Smooth muscle cell (in vitro differentiated cells): Measurements from ENCODE around the gene HSPA2. TPM values are rescaled to one million over a fixed set of nuclear protein-coding genes. Genes with fewer than 3 reads are reported as not detected.

ENCODE experiments used
- DNase-seq: peaks from one replicate; lab custom pipeline; 2025; ENCODE audit not compliant: unreplicated experiment; lab: John Stamatoyannopoulos, UW
- H2AFZ ChIP-seq: fragments of 200-600 bp; sonication (generic); 2 replicates; pipeline ENCODE4 v1.6.0; 2016; ENCODE audit warnings: antibody characterized with exemption, low read depth, mild to moderate bottlenecking
- H3F3A ChIP-seq: fragments of 200-600 bp; sonication (generic); 2 replicates; pipeline ENCODE4 v1.6.0; 2017; ENCODE audit warnings: antibody characterized with exemption, low read depth
- H3K27ac ChIP-seq: fragments of 200-600 bp; sonication (generic); 2 replicates; pipeline ENCODE4 v1.5.1; 2016; ENCODE audit warnings: low read depth, mild to moderate bottlenecking
- H3K27me3 ChIP-seq: fragments of 200-600 bp; sonication (generic); 2 replicates; pipeline ENCODE4 v1.6.1; 2016; ENCODE audit warnings: low read depth, mild to moderate bottlenecking
- H3K36me3 ChIP-seq: fragments of 200-600 bp; sonication (generic); 2 replicates; pipeline ENCODE4 v1.5.1; 2016; ENCODE audit warnings: low read depth
- H3K4me1 ChIP-seq: fragments of 200-600 bp; sonication (generic); 2 replicates; pipeline ENCODE4 v1.5.1; 2016; ENCODE audit warnings: low read depth
- H3K4me2 ChIP-seq: fragments of 200-600 bp; sonication (generic); 2 replicates; pipeline ENCODE4 v1.6.0; 2016; ENCODE audit warnings: mild to moderate bottlenecking
- H3K4me3 ChIP-seq: fragments of 200-600 bp; sonication (generic); 2 replicates; pipeline ENCODE4 v1.5.1; 2016; ENCODE audit warnings: mild to moderate bottlenecking
- H3K79me2 ChIP-seq: fragments of 200-600 bp; sonication (generic); 2 replicates; pipeline ENCODE4 v1.6.0; 2016; ENCODE audit warnings: low read depth, mild to moderate bottlenecking
- H3K9ac ChIP-seq: fragments of 200-600 bp; sonication (generic); 2 replicates; pipeline ENCODE4 v1.6.0; 2016; ENCODE audit warnings: low read depth
- H3K9me3 ChIP-seq: fragments of 200-600 bp; sonication (generic); replicated peaks from 2 replicates; pipeline ENCODE4 v1.5.1; 2016; ENCODE audit warnings: low read depth
- H4K20me1 ChIP-seq: fragments of 200-600 bp; sonication (generic); 2 replicates; pipeline ENCODE4 v1.6.0; 2016; ENCODE audit warnings: low read depth
- CTCF ChIP-seq: fragments of 200-600 bp; sonication (generic); IDR thresholded peaks from 2 replicates; pipeline ENCODE4 v1.5.1; 2017; ENCODE audit warnings: borderline replicate concordance, mild to moderate bottlenecking, antibody characterized with exemption; ENCODE audit not compliant: insufficient read depth, poor library complexity, severe bottlenecking
- WGBS: methylation state at CpG from one replicate; pipeline ENCODE4 v1.1.7; 2016; ENCODE audit warnings: low lambda C conversion rate; 5-methylcytosine and 5-hydroxymethylcytosine counted together
- polyA plus RNA-seq: library from polyadenylated mRNA; unstranded; fragments of >200 nt; fragmentation: Nextera tagmentation; extraction: Ambion mirVana; gene quantifications from 2 replicates; pipeline ENCODE4 v1.2.1, GENCODE V29; 2016
- total RNA-seq: library from RNA; depleted of rRNA; stranded (reverse); fragments of >200 nt; gene quantifications from 2 replicates; pipeline ENCODE4 v1.2.3, GENCODE V29; 2014

Gene HSPA2
- total and polyA plus RNA-seq, 2 experiments from 2014 or later, result 3.4 to 5.2 TPM

- H3K79me2 ChIP-seq, result no peaks in the 10 kb centered on the region
- no peak for TF ChIP-seq CTCF
- no peak within 1 kb of the TSS for H3K27ac ChIP-seq
- H3K36me3 ChIP-seq, result no peaks in the 10 kb centered on the region
- H3K9ac ChIP-seq, result no peak within 1 kb of the TSS
- no peak for DNase-seq
- WGBS, result 50% methylated on average over 46 of the region's 54 CpGs
- H4K20me1 ChIP-seq, result no peaks in the 10 kb centered on the region
- no peaks in the 10 kb centered on the region for H3K9me3 ChIP-seq
- H3K27me3 ChIP-seq, result no peaks in the 10 kb centered on the region
- peak within 1 kb of the TSS; percentile 78 for H2AFZ ChIP-seq
- peak within 1 kb of the TSS; percentile 81 for H3K4me2 ChIP-seq
- H3K4me3 ChIP-seq, result peak within 1 kb of the TSS; percentile 35
- H3K4me1 ChIP-seq, result no peaks in the 10 kb centered on the region
- no peaks in the 10 kb centered on the region for H3F3A ChIP-seq
Observed at GRCh38 chr14:64549791-64550620, 9.5 kb downstream of the HSPA2 start, which contains the start of gene PPP1R36. Gene PPP1R36 (plus strand): TSS chr14:64549961. CDS start chr14:64549998, 37 bp downstream.

GRCh38 chr14:64550621-64551333, 10.2 kb downstream of the HSPA2 start:
- DNase-seq, result no peak
- no peaks in the 10 kb centered on the region for H3F3A ChIP-seq
- no peaks in the 10 kb centered on the region for H3K4me1 ChIP-seq
- H3K4me2 ChIP-seq, result peak overlapping the region; percentile 81
- TF ChIP-seq CTCF, result no peak
- no peaks in the 10 kb centered on the region for H4K20me1 ChIP-seq
- no peak overlapping the region for H3K27ac ChIP-seq
- WGBS, result 80% methylated on average over 7 of the region's 7 CpGs
- H3K79me2 ChIP-seq, result no peaks in the 10 kb centered on the region
- no peak overlapping the region for H3K4me3 ChIP-seq
- no peak overlapping the region for H2AFZ ChIP-seq
- H3K9me3 ChIP-seq, result no peaks in the 10 kb centered on the region
- no peaks in the 10 kb centered on the region for H3K27me3 ChIP-seq
- no peaks in the 10 kb centered on the region for H3K36me3 ChIP-seq
- H3K9ac ChIP-seq, result no peak overlapping the region

- Histone ChIP-seq H4K20me1 (no peaks in the 10 kb centered on the region), H3F3A (no peaks in the 10 kb centered on the region), H3K4me2 (no peak overlapping the region), H3K9ac (no peak overlapping the region), H3K4me1 (no peaks in the 10 kb centered on the region), H3K27ac (no peak overlapping the region), H2AFZ (no peak overlapping the region), H3K27me3 (no peaks in the 10 kb centered on the region), H3K36me3 (no peaks in the 10 kb centered on the region), H3K79me2 (no peaks in the 10 kb centered on the region), H3K4me3 (no peak overlapping the region), H3K9me3 (no peaks in the 10 kb centered on the region)
- WGBS, result 61% methylated on average over 4 of the region's 4 CpGs
- TF ChIP-seq CTCF, result no peak
- no peak for DNase-seq
Observed at GRCh38 chr14:64554556-64554955, 14.0 kb downstream of the HSPA2 start.
